Dendritic cell treated with granulocyte-macrophage colony-stimulating factor and Interleukin-4, amounts not matched to agents 40 ng/mL and 50 ng/mL, for 4 days (primary cell): Measurements from ENCODE around the gene CCDC15.

ENCODE experiments used
- H3K27ac Mint-ChIP-seq: one replicate; pipeline ENCODE4 v1.8.0; 2022; ENCODE audit warnings: mild to moderate bottlenecking, mixed read lengths
- H3K27me3 Mint-ChIP-seq: one replicate; pipeline ENCODE4 v1.8.0; 2022; ENCODE audit warnings: mild to moderate bottlenecking, mixed read lengths
- H3K36me3 Mint-ChIP-seq: one replicate; pipeline ENCODE4 v1.8.0; 2022; ENCODE audit warnings: low read depth, mixed read lengths
- H3K4me1 Mint-ChIP-seq: one replicate; pipeline ENCODE4 v1.8.0; 2022; ENCODE audit warnings: low read depth, mixed read lengths
- H3K4me3 Mint-ChIP-seq: one replicate; pipeline ENCODE4 v1.8.0; 2022; ENCODE audit warnings: mild to moderate bottlenecking, moderate library complexity, mixed read lengths
- H3K9me3 Mint-ChIP-seq: one replicate; pipeline ENCODE4 v1.8.0; 2022; ENCODE audit warnings: mixed read lengths
- intact Hi-C: fragments of 100-400 bp; cut with micrococcal nuclease; formaldehyde crosslinking; loops from one replicate; pipeline ENCODE4 v1.15.0; 2022

CCDC15 gene

GRCh38 chr11:125079151-125079877 lies 125.3 kb downstream of the CCDC15 start:
- Mint-ChIP-seq H3K4me3 (no peak overlapping the region), H3K36me3 (peaks cover 96% of the 10 kb centered on the region), H3K4me1 (peaks cover 58% of the 10 kb centered on the region), H3K27me3 (no peaks in the 10 kb centered on the region), H3K27ac (peak overlapping the region; percentile 50), H3K9me3 (no peaks in the 10 kb centered on the region)
- intact Hi-C loops: loop anchor here (10.0 kb wide), 1 partner anchor 515 kb away; the partner anchor contains the start of gene STT3A

DNA sequence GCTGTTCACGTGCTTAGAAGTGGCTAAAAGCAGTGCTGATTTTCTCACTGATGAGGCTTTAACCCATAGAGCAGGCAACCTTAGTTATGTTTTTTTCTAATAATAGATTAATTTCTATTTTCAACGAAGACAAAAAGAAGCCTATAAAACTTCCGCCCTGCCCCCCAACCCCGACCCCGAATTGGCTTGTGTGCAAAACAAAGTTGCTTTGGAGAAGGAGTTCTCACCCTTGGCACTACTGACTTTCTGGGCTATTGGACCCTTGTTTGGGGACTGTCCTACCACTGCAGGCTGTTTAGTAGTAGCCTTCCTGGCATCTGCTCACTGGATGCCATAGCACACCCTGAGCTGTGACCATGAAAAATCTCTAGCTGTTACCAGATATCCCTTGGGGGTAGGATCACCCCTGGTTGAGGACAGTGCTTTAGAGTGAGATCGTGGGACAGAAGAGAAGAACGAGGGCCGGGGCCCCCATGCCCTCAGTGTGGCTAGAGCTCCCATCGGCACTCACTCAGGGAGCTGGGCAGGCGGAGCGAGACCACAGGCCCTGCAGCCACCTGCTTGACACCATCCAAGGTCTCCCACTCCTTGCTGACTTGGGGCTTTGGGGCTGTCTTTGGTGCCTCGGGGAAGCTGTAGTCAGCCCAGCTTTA lies 126.0 kb downstream of the CCDC15 start:
- H3K4me1 Mint-ChIP-seq: peaks cover 51% of the 10 kb centered on the region

DNA sequence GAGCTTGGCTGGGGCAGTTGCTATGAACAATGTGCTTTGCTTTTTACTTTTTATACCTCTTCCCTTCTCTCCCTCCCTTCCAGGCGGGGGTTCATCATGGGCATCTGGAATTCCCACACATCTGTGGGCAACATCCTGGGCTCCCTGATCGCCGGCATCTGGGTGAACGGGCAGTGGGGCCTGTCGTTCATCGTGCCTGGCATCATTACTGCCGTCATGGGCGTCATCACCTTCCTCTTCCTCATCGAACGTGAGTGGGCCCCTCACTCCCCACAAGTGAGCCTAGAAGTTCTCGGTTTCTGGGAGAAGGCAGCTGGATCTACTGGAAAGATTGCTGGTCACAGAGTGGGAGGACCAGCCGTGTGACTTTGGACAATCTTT lies 126.5 kb downstream of the CCDC15 start:
- Mint-ChIP-seq H3K27me3 (no peaks in the 10 kb centered on the region), H3K9me3 (no peaks in the 10 kb centered on the region), H3K36me3 (peaks cover 100% of the 10 kb centered on the region), H3K27ac (no peak overlapping the region), H3K4me3 (no peak overlapping the region), H3K4me1 (peaks cover 46% of the 10 kb centered on the region)
- intact Hi-C loops: no loop called here

More for the DNA sequence above, 126.0 kb downstream of the CCDC15 start:
- H3K9me3 Mint-ChIP-seq: no peaks in the 10 kb centered on the region
- H3K27ac Mint-ChIP-seq: peak overlapping the region; percentile 22
- H3K36me3 Mint-ChIP-seq: peaks cover 100% of the 10 kb centered on the region
- no peak overlapping the region for H3K4me3 Mint-ChIP-seq
- intact Hi-C loops: loop anchor here (10.0 kb wide), 1 partner anchor 515 kb away; the partner anchor contains the start of gene STT3A
- H3K27me3 Mint-ChIP-seq: no peaks in the 10 kb centered on the region

DNA sequence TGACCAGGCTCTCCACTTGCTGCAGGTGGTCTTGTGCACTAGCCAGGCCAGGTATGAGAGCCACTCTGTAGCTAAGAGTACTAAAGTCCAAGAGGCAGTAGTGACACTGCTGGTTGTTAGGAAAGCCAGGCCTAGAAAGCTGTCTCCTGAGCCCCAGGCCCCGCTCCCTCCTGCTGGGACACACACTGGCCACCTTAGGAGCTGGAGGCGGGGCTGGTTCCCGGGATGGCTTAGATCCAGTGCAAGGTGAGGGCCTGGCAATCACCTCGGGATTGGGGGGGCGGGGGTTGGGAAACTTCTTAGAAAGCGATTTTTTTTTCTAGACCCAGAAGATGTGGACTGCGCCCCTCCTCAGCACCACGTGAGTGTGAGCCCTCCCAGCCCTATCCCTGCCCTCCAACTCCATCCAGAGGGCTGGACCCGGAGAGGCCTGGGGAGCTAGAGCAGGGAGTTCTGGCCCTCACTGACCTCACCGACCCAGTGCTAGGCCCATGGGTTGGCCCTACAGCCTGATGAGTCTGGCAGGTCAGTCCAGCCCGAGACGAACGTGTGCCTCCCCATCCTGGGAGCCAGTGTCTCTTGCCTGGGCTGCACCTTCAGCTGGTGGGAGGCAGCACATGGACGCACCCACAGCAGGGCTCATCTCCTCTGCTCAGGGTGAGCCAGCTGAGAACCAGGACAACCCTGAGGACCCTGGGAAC lies 127.2 kb downstream of the CCDC15 start:
- no peaks in the 10 kb centered on the region for H3K27me3 Mint-ChIP-seq
- peak overlapping the region; percentile 1 for H3K27ac Mint-ChIP-seq
- no peaks in the 10 kb centered on the region for H3K9me3 Mint-ChIP-seq
- H3K4me1 Mint-ChIP-seq: peaks cover 39% of the 10 kb centered on the region
- H3K36me3 Mint-ChIP-seq: peaks cover 100% of the 10 kb centered on the region
- no peak overlapping the region for H3K4me3 Mint-ChIP-seq
- intact Hi-C loops: no loop called here

DNA sequence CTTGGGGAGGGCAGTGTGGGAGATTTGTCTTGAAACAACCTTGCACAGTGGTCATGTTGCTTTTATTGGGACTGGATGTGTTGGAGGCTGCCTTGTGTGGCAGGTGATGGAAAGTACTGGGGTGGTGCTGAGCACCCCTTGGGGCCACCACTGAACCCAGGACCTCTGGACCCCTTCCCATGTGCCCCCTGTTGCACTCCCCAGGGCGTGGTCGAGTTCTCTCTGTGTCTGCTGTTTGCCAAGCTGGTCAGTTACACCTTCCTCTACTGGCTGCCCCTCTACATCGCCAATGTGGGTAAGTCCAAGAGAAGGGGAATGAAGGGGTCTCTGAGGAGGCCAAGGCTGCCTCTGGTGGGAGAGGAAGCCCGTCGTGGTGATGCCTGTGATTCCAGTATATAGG lies 128.0 kb downstream of the CCDC15 start:
- no peak overlapping the region for H3K4me3 Mint-ChIP-seq
- H3K9me3 Mint-ChIP-seq: no peaks in the 10 kb centered on the region
- peaks cover 31% of the 10 kb centered on the region for H3K4me1 Mint-ChIP-seq
- intact Hi-C loops: no loop called here
- peak overlapping the region; percentile 1 for H3K27ac Mint-ChIP-seq
- no peaks in the 10 kb centered on the region for H3K27me3 Mint-ChIP-seq
- H3K36me3 Mint-ChIP-seq: peaks cover 100% of the 10 kb centered on the region

DNA sequence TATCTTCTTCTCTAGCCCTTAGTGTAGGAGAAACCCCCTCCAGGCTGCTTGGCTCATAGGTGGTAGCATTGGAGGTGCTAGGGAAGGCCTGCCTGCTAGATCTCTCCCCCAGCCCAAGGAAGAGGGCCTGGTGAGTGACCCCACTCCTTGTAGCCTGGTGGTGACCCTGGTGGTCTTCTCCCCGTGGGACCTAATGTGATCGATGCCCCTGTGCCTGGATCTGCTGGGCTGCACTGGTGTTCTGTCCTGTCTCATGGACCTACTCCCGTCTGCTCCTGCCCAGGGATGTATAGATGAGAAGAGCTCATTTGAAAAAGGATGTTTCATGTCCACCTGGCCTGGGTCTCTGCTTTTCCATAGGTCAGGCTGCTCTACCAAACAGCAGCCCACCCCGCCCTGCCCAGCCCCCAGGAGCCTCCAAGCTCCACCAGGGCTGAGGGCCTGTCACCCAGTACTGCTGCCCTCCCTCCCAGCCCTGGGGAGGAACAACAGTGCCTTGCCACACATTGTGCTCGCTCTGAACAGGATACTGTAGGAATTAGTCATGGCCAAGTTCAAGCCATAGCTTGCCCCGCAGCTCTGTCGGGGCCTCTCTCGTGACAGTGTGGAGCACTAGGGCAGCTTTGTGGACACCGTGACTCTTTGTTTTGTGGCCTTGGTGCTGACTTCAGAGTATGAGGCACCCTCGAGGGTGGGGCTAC lies 128.8 kb downstream of the CCDC15 start:
- Mint-ChIP-seq H3K36me3 (peaks cover 100% of the 10 kb centered on the region), H3K9me3 (no peaks in the 10 kb centered on the region), H3K27ac (peak overlapping the region; percentile 1), H3K4me3 (no peak overlapping the region), H3K27me3 (no peaks in the 10 kb centered on the region), H3K4me1 (peaks cover 24% of the 10 kb centered on the region)
- intact Hi-C loops: no loop called here

DNA sequence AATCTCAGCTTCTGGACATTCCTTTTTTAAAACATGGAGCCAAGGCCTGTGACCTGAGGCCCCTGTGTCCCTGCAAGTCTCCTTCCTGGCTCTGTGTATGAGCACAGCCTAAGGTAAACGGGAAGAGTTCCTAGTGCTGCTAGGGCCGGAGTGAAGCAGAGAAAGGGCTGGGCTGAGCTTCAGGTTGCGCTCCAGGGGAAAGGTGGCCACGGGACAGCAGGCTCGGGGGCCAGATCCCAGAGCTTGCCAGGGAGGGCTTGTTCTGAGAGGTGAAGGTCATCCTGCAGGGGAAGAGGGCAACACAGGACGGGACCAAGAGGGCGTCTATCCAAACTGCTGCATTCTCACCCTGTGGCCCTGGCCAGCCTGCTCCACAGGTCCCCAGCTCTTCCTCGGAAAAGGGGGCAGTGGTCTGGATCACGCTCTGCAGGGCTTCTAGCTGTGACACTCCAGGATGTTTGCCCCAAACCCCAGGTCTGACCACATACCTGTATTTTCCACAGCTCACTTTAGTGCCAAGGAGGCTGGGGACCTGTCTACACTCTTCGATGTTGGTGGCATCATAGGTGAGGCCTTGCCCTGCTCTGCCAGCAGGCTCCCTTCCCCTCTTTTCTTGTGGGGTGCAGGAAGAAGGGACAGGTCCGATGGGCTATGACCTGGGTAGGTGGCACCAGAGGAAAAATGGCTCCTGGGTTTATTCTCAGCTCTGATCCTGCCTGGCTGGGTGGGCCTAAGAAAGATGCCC lies 129.5 kb downstream of the CCDC15 start:
- Mint-ChIP-seq H3K27ac (no peak overlapping the region), H3K27me3 (no peaks in the 10 kb centered on the region), H3K36me3 (peaks cover 100% of the 10 kb centered on the region), H3K4me3 (no peak overlapping the region), H3K4me1 (peaks cover 17% of the 10 kb centered on the region), H3K9me3 (no peaks in the 10 kb centered on the region)
- intact Hi-C loops: no loop called here

GRCh38 chr11:125084057-125084416 lies 130.0 kb downstream of the CCDC15 start:
- Mint-ChIP-seq H3K27ac (no peak overlapping the region), H3K4me1 (peaks cover 11% of the 10 kb centered on the region), H3K27me3 (no peaks in the 10 kb centered on the region), H3K9me3 (no peaks in the 10 kb centered on the region), H3K4me3 (no peak overlapping the region), H3K36me3 (peaks cover 100% of the 10 kb centered on the region)
- intact Hi-C loops: no loop called here

DNA sequence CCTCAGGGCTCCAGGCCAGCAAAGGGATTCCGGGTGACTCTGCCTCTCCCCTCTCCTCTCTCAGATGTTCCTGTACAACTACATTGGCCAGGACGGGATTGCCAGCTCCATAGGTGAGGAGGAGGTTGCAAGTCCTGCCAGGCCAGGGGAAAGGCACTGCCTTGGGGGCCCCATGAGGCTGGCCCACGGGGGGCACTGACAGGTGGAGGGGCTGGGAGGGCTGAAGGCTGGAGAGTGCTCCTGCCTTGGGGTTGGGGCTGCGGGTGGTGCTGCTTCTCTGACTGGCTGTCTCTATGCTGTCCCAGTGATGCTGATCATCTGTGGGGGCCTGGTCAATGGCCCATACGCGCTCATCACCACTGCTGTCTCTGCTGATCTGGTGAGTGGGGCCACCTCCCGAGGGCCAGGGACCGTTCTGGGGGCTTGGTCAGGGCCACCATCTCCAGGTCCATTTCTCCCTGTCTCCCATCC lies 130.8 kb downstream of the CCDC15 start:
- no peaks in the 10 kb centered on the region for H3K27me3 Mint-ChIP-seq
- no peak overlapping the region for H3K4me3 Mint-ChIP-seq
- peaks cover 100% of the 10 kb centered on the region for H3K36me3 Mint-ChIP-seq
- H3K27ac Mint-ChIP-seq: no peak overlapping the region
- peaks cover 3% of the 10 kb centered on the region for H3K4me1 Mint-ChIP-seq
- H3K9me3 Mint-ChIP-seq: no peaks in the 10 kb centered on the region
- intact Hi-C loops: no loop called here

DNA sequence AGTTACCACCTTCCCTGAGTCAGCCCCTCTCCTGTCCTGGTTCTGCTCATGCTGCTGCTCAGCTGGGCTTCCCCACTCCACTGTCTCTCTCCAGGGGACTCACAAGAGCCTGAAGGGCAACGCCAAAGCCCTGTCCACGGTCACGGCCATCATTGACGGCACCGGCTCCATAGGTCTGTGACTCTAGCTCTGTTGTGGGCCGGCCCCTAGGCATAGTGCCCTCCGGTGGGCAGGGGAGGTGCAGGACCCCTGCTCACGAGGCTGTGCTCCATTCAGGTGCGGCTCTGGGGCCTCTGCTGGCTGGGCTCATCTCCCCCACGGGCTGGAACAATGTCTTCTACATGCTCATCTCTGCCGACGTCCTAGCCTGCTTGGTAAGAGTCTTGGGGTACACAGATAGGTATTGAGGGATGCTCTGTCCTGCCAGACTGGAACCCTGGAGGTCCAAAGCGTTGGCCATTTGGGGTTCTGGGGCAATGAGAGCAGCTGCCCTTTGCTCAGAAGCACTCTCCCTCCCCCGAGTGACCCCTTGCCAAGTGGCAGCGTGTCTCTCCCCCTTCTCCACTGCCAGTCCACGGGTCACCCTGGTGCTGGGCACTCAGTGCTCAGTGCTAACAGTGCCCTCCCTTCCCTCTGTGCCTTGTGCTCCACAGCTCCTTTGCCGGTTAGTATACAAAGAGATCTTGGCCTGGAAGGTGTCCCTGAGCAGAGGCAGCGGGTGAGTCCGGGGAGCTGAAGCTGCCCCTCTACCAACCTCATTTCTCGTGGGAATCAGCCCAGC lies 131.5 kb downstream of the CCDC15 start:
- Mint-ChIP-seq H3K36me3 (peaks cover 100% of the 10 kb centered on the region), H3K9me3 (no peaks in the 10 kb centered on the region), H3K27ac (peak overlapping the region; percentile 33), H3K4me3 (no peak overlapping the region), H3K4me1 (peaks cover 3% of the 10 kb centered on the region), H3K27me3 (no peaks in the 10 kb centered on the region)
- intact Hi-C loops: no loop called here

DNA sequence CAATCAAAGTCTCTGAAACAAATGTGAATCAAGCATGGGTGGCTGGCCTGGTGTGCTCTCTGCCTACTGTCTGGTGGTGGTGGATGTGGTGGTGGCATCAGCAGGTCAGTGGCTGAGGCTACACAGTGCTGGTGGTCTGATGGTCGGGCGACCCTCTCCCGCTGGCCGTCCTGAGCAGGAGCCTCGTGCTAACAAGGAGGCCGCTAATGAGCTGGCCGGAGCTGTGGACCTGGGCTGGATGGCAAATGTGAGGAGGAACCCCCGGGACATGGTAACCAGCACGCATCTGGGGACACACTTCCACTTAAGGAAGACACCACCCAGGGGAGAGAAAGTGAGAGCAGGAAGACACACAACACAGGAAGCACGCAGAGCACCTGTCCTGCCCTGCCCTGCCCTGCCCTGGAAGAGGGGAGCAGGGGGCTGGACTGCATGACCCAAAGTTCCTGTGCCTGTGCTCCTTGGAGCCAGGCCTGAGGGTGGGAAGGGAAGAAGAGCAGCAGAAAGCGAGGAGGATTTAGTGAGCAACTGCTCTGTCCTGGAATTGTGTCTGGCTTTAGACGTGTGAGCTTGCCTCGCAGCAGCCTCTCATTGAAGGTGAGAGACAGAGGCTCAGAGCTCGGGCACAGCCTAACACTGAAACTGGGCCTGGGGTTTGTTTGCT lies 132.8 kb downstream of the CCDC15 start:
- Mint-ChIP-seq H3K27ac (peak overlapping the region; percentile 33), H3K27me3 (no peaks in the 10 kb centered on the region), H3K9me3 (no peaks in the 10 kb centered on the region), H3K4me1 (peaks cover 16% of the 10 kb centered on the region), H3K4me3 (no peak overlapping the region), H3K36me3 (peaks cover 98% of the 10 kb centered on the region)
- intact Hi-C loops: no loop called here

DNA sequence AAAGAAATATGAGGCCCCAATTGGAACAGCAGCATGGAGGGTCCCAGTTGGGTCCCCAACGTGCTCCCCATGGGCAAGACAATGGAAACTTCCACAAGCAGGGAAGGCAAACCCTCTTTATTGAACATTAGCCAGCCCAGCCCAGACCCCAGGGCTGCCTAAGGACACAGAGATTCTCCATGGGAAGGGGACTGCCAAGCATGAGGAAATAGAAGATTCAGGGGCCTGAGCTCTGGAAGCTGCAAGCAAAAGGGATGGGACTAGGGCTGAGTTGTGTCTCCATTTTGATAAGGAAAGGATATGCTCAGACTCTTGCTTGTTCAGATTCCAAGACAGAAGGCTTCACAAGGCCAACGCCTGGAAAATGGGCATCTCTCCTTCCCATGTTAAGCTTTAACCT lies 134.1 kb downstream of the CCDC15 start:
- intact Hi-C loops: no loop called here
- no peak overlapping the region for H3K4me3 Mint-ChIP-seq
- H3K27me3 Mint-ChIP-seq: no peaks in the 10 kb centered on the region
- H3K4me1 Mint-ChIP-seq: peaks cover 27% of the 10 kb centered on the region
- no peaks in the 10 kb centered on the region for H3K9me3 Mint-ChIP-seq
- H3K27ac Mint-ChIP-seq: no peak overlapping the region
- peaks cover 95% of the 10 kb centered on the region for H3K36me3 Mint-ChIP-seq
